T-helper 1 cell treated with Interleukin-12 subunit alpha and Interleukin-12 subunit beta and Interleukin-4 antibody, amounts not matched to agents 30 ng/mL and 1 ng/mL, for 36 hours (primary cell): ENCODE data around the gene OR56A5. TPM values are rescaled to one million over a fixed set of nuclear protein-coding genes. Genes with fewer than 3 reads are reported as not detected.

ENCODE experiments used
- intact Hi-C: fragments of 100-400 bp; cut with micrococcal nuclease; formaldehyde crosslinking; loops from one replicate; pipeline ENCODE4 v1.15.1; 2024
- total RNA-seq: library from RNA; stranded (reverse); gene quantifications from 2 replicates; pipeline ENCODE4 v1.2.3, GENCODE V29; 2022

The OR56A5 gene
- total RNA-seq, 1 donor from 2014 or later, result not detected

GRCh38 chr11:5933116-5933515 is 35.2 kb downstream of the OR56A5 start:
- intact Hi-C loops, result no loop called here

DNA sequence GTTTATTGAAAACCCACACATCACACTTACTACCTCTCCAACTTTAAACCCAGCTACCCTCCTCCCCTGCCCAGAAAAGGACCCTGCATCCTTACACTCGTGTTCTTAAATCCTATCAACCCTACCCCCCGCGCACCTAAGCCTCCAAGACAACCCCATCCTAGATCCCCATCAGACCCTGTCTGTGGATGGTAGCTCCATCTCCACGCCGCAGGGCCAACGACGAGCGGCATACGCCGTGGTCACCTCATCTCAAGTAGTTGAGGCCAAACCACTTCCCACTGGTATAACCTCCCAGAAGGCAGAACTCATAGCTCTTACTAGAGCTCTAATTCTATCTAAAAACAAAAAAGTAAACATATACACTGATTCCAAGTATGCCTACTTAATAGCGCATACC is 35.6 kb downstream of the OR56A5 start:
- intact Hi-C loops, result no loop called here

DNA sequence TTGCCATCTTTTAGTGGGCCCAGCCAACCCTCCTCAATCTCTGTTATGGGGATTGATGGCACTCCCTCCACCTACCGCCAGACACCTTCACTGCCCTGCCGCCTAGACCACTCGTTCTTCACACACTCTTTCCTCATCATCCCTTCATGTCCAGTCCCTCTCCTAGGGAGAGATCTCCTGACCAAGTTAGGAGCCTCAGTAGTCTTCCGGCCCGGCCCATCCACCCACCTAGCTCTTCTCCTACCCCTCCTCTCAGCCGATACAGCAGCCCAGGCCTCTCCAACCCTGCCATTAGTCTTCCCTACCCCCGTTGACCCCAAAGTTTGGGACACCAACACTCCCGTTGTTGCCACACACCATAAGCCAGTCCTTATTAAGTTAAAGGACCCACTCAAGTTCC is 37.2 kb downstream of the OR56A5 start:
- intact Hi-C loops, result no loop called here

DNA sequence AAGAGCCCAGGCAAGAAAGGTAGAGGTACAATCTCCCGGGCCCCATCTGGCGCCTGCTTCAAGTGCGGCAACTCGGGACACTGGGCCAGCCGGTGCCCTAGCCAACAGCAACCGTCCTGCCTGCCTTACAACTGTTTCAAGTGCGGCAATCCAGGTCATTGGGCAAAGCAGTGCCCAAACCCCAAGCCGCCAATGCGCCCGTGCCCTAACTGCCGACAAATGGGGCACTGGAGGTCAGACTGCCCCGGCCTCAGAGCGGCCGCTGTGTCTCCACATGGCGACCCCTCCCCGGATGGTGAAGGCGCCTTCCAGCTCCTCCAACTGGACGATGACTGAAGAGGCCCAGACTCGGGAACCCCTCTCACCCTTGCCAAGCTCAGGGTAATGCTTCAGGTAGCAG is 37.7 kb downstream of the OR56A5 start:
- intact Hi-C loops, result no loop called here

DNA sequence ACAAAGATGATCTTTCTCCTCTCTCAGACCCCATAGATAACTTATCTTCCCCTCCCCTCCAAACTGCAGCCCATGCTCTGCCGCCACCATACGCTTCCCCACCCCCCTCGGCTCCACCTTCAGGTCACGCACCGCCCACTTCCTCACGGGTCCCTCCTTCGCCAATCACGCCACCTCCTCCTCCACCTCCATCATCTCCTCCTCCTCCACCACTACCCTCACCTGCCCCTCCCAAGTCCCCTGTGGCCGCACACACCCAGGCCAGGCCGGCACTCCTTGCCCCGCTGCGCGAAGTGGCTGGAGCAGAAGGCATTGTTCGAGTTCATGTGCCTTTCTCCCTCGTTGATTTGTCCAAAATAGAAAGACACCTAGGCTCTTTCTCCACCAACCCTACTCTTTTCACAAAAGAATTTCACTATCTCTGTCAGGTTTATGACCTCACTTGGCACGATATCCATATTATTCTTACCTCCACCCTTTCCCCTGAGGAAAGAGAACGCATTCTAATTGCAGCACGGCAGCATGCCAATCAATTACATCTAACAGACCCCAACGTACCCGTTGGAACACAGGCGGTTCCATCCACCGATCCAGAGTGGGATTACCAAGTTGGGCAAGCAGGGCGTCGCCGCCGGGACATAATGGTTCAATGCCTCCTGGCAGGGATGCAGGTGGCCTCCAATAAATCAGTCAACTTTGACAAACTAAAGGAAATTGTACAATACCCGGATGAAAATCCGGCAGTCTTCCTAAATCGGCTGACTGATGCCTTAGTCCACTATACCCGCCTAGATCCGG is 38.5 kb downstream of the OR56A5 start:
- intact Hi-C loops, result no loop called here

- intact Hi-C loops, result no loop called here
Measured at GRCh38 chr11:5928811-5929210, 39.5 kb downstream of the OR56A5 start.

- intact Hi-C loops, result no loop called here
Measured at GRCh38 chr11:5928271-5928670, 40.0 kb downstream of the OR56A5 start.

DNA sequence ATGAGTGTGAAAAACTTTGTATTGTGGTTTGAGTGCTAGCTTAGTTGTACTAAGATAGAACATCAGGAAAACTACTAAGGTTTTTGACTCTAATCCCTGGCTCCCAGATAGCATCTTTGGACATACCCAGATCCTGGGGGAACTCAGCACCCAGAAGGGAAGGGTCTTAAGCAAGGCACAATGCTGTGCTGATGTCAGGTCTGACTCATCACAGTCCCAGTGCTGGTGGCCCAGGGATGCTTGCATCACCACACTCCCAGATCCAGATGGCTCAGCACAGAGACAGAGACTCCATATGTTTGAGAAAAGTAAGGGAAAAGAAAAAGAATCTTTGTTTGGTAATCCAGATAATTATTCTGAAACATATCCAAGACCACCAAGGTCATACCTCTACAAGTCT is 44.5 kb downstream of the OR56A5 start:
- intact Hi-C loops, result no loop called here

DNA sequence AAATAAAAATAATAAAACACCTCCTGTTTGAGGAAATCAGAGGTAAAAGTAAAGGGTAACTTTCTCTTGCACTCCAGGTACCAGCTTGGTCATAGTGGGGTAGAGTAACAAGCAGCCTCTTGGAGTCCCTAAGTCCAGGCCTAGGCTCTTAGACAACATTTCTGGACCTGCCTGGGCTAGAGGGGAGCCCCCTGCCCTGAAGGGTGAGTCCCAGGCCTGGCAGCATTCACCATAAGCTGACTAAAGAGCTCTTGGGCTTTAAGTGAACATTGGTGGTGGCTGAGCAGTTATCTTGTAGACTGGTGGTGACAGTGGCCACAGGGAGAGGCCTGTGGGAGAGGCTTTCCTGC is 44.9 kb downstream of the OR56A5 start:
- intact Hi-C loops, result no loop called here

DNA sequence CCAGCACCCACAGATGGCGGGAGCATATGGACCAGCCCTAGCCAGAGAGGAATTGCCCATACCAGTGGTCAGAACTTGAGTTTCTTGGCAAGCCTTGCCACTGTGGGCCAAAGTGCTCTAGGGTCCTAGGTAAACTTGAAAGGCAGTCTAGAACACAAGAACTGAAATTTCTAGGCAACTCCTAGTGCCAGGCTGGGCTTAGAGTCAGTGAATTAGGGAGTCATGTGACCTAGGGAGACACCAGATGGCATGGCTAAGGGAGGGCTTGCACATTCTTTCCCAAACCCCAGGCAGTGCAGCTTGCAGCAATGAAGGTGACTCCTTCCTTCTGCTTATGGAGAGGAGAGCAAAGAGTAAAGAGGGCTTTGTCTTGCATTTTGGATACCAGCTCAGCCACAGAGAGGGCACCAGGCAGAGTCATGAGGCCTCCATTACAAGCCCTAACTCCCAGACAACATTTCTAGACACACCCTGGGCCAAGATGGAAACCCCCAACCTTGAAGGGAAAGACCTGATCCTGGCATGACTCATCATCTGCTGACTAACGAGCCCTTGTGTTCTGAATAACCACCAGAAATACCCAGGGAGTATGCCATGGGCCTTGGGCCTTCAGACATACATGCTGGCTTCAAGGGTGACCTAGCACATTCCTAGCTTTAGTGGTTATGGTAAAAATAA is 45.4 kb downstream of the OR56A5 start:
- intact Hi-C loops, result no loop called here

Other genes with a start within 250 kb of the OR56A5 start
- 0.17 and 0.37 TPM in 2 replicates for gene OR56B1, start 232.0 kb downstream of the OR56A5 start, total RNA-seq
- gene OR52N4, start 214.3 kb downstream of the OR56A5 start, total RNA-seq, result 1.1 and 1.9 TPM in 2 replicates
- gene OR52N5, start 185.1 kb downstream of the OR56A5 start, total RNA-seq, result not detected in 2 replicates
- not detected in 2 replicates for gene OR52N1, start 177.2 kb downstream of the OR56A5 start, total RNA-seq
- gene OR52N2, start 159.6 kb downstream of the OR56A5 start, total RNA-seq, result not detected in 2 replicates
- not detected in 2 replicates for gene OR52E6, start 126.6 kb downstream of the OR56A5 start, total RNA-seq
- not detected in 2 replicates for gene OR52E8, start 110.8 kb downstream of the OR56A5 start, total RNA-seq
- not detected in 2 replicates for gene OR52E4, start 87.9 kb downstream of the OR56A5 start, total RNA-seq
- gene OR52E5, start 75.3 kb downstream of the OR56A5 start, total RNA-seq, result not detected in 2 replicates
- not detected in 2 replicates for gene OR56A3, start 26.2 kb downstream of the OR56A5 start, total RNA-seq
- not detected in 2 replicates for gene OR52L1, start 18.5 kb upstream of the OR56A5 start, total RNA-seq
- not detected in 2 replicates for gene OR56A4, start 38.5 kb upstream of the OR56A5 start, total RNA-seq
- gene OR56A1, start 62.3 kb upstream of the OR56A5 start, total RNA-seq, result not detected in 2 replicates
- not detected in 2 replicates for gene OR56B4, start 139.2 kb upstream of the OR56A5 start, total RNA-seq
- not detected in 2 replicates for gene OR52B2, start 201.8 kb upstream of the OR56A5 start, total RNA-seq
- gene OR52W1, start 230.7 kb upstream of the OR56A5 start, total RNA-seq, result not detected in 2 replicates
- gene C11orf42, start 237.1 kb upstream of the OR56A5 start, total RNA-seq, result not detected in 2 replicates